ENCODE results near the gene IFT122.

DNA sequence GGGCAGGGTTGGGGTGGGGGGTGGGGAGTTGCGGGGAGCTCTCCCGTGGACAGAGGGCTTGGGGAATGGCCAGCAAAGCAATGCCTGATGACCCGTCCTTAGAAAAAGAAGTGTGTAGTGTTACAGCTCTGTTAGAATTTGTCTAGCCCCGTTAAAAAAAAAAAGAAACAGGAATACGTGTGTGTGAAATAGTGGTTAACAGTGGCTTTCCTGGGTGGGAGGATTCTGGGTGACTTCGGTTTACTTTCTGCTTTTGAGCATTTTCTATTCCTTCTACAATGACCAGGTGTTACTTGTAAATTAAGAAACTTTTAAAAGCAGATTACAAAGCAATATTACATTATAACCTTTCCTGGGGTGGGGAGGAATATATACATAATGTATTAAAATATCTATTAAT, 127.9 kb downstream of the IFT122 start:
- TF ChIP-seq, protein P1, sequence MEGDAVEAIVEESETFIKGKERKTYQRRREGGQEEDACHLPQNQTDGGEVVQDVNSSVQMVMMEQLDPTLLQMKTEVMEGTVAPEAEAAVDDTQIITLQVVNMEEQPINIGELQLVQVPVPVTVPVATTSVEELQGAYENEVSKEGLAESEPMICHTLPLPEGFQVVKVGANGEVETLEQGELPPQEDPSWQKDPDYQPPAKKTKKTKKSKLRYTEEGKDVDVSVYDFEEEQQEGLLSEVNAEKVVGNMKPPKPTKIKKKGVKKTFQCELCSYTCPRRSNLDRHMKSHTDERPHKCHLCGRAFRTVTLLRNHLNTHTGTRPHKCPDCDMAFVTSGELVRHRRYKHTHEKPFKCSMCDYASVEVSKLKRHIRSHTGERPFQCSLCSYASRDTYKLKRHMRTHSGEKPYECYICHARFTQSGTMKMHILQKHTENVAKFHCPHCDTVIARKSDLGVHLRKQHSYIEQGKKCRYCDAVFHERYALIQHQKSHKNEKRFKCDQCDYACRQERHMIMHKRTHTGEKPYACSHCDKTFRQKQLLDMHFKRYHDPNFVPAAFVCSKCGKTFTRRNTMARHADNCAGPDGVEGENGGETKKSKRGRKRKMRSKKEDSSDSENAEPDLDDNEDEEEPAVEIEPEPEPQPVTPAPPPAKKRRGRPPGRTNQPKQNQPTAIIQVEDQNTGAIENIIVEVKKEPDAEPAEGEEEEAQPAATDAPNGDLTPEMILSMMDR (IDR thresholded peaks at IDR 0.05) = no peak
- TF ChIP-seq POLR2A (IDR thresholded peaks at IDR 0.05) = no peak

All from testis (tissue), 2 donors.